IPS-18a (cell line): ENCODE data around the gene RABL3.

ENCODE experiments used
- H3K27ac ChIP-seq: one replicate; pipeline ENCODE4 v1.5.1; 2013; ENCODE audit warnings: low read length
- H3K27me3 ChIP-seq: one replicate; pipeline ENCODE4 v1.6.1; 2013; ENCODE audit warnings: mild to moderate bottlenecking, low read length; ENCODE audit not compliant: control insufficient read depth, insufficient read depth
- H3K36me3 ChIP-seq: one replicate; pipeline ENCODE4 v1.6.1; 2013; ENCODE audit warnings: low read depth, low read length; ENCODE audit not compliant: control insufficient read depth
- H3K4me1 ChIP-seq: one replicate; pipeline ENCODE4 v1.6.1; 2013; ENCODE audit warnings: low read depth, low read length; ENCODE audit not compliant: control insufficient read depth
- H3K4me3 ChIP-seq: one replicate; pipeline ENCODE4 v1.5.1; 2013; ENCODE audit warnings: low read length
- H3K9ac ChIP-seq: one replicate; pipeline ENCODE4 v1.6.1; 2013; ENCODE audit warnings: mild to moderate bottlenecking, low read length, moderate library complexity
- H3K9me3 ChIP-seq: one replicate; pipeline ENCODE4 v1.6.1; 2013; ENCODE audit warnings: low read depth, low read length; ENCODE audit not compliant: control insufficient read depth

Gene RABL3

DNA sequence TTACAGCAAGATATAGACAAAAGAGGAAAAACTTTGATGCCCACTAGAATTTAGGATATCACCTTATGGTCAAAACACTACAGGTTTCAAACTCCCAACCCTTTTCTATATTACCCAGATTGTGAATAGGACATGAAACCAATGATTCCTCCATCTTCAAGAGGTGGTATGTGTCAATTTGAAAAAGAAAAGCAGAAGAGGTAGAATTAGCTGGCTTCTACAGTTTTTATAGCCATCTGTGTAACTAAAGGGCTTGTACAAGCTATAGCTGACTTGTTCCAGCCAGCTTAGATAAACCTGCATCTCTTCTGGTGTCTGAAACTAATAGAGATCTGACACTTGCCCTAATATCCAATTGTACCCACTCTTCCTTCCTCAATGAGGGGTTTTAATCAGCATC is 35.4 kb downstream of the RABL3 start:
- H3K36me3 ChIP-seq = peaks cover 5% of the 10 kb centered on the region
- H3K9me3 ChIP-seq = no peaks in the 10 kb centered on the region
- H3K27me3 ChIP-seq = no peaks in the 10 kb centered on the region
- H3K27ac ChIP-seq = no peak overlapping the region
- no peaks in the 10 kb centered on the region for H3K4me1 ChIP-seq
- H3K9ac ChIP-seq = no peak overlapping the region
- H3K4me3 ChIP-seq = no peak overlapping the region

DNA sequence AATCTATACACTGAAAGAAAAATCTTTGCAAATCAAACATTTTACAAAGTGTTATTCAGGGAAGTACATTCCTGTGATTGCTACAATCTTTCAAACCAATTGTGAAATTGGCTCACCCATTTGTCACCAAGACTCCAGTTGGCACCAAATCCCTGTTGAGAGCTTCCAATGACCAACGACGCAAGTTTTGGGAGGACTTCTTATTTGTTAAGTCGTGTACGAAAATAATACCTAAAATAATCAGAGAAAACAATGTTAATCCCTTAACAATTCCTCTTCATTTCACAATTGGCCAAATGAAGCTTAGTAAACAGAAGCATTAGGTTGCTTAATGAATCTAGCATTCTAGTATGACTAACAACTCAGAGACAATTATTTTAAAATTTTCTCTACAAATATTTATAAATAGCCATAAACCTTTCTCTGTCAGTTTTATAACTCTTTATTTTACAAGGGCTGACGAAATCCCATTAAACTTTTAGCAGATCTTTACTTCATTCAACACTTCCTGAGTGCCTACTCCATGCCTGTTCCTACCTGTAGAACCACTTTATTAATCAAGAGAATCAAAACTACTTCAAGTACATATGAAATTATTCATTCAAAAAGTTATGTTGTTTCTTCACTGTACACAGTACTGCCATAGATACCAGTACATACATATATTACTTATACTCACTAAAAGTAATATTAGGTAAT is 36.3 kb downstream of the RABL3 start:
- Histone ChIP-seq H3K27me3 (no peaks in the 10 kb centered on the region), H3K9ac (no peak overlapping the region), H3K9me3 (no peaks in the 10 kb centered on the region), H3K36me3 (peaks cover 5% of the 10 kb centered on the region), H3K4me3 (no peak overlapping the region), H3K4me1 (no peaks in the 10 kb centered on the region), H3K27ac (no peak overlapping the region)

- no peak overlapping the region for H3K9ac ChIP-seq
- H3K4me3 ChIP-seq = no peak overlapping the region
- H3K9me3 ChIP-seq = no peaks in the 10 kb centered on the region
- no peak overlapping the region for H3K27ac ChIP-seq
- no peaks in the 10 kb centered on the region for H3K27me3 ChIP-seq
- H3K36me3 ChIP-seq = peaks cover 5% of the 10 kb centered on the region
- peaks cover 17% of the 10 kb centered on the region for H3K4me1 ChIP-seq
These were observed 43.0 kb downstream of the RABL3 start for GRCh38 chr3:120699333-120699732.

GRCh38 chr3:120693439-120694171 is 48.7 kb downstream of the RABL3 start:
- H3K27me3 ChIP-seq = no peaks in the 10 kb centered on the region
- no peak overlapping the region for H3K4me3 ChIP-seq
- H3K9me3 ChIP-seq = no peaks in the 10 kb centered on the region
- peaks cover 4% of the 10 kb centered on the region for H3K36me3 ChIP-seq
- peak overlapping the region; percentile 46 for H3K9ac ChIP-seq
- H3K4me1 ChIP-seq = peaks cover 37% of the 10 kb centered on the region
- H3K27ac ChIP-seq = peak overlapping the region; percentile 72

GRCh38 chr3:120689395-120689794 is 52.9 kb downstream of the RABL3 start:
- H3K9me3 ChIP-seq = no peaks in the 10 kb centered on the region

GRCh38 chr3:120688121-120688520 is 54.2 kb downstream of the RABL3 start:
- H3K27me3 ChIP-seq = no peaks in the 10 kb centered on the region
- peaks cover 4% of the 10 kb centered on the region for H3K36me3 ChIP-seq
- H3K4me1 ChIP-seq = peaks cover 13% of the 10 kb centered on the region
- no peak overlapping the region for H3K4me3 ChIP-seq
- no peak overlapping the region for H3K27ac ChIP-seq
- no peaks in the 10 kb centered on the region for H3K9me3 ChIP-seq
- H3K9ac ChIP-seq = no peak overlapping the region

More at GRCh38 chr3:120689395-120689794, 52.9 kb downstream of the RABL3 start:
- Histone ChIP-seq H3K4me3 (no peak overlapping the region), H3K36me3 (peaks cover 4% of the 10 kb centered on the region), H3K27me3 (no peaks in the 10 kb centered on the region), H3K4me1 (peaks cover 26% of the 10 kb centered on the region), H3K27ac (peak overlapping the region; percentile 14), H3K9ac (no peak overlapping the region)

DNA sequence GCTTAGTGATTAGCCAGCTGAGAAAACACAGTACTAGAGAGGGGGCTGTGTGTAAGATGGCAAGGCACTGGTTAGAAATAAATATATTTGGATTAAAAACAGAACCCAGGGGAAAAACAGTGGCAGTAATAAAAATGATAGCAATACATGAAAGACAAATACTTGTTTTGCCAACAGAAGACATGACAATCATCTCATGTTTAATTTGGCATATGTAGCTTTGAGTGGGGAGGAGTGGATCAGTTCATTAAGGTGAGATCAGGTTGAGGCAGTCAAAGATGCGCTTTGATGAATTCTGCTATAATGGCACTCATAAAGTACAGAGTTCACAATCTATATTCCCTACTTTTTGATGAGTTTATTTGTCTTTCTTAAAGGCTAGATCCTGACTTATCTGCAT is 56.9 kb downstream of the RABL3 start:
- H3K9me3 ChIP-seq = no peaks in the 10 kb centered on the region
- peaks cover 4% of the 10 kb centered on the region for H3K36me3 ChIP-seq
- H3K27ac ChIP-seq = no peak overlapping the region
- no peaks in the 10 kb centered on the region for H3K27me3 ChIP-seq
- H3K4me1 ChIP-seq = peaks cover 30% of the 10 kb centered on the region
- no peak overlapping the region for H3K4me3 ChIP-seq
- H3K9ac ChIP-seq = no peak overlapping the region

DNA sequence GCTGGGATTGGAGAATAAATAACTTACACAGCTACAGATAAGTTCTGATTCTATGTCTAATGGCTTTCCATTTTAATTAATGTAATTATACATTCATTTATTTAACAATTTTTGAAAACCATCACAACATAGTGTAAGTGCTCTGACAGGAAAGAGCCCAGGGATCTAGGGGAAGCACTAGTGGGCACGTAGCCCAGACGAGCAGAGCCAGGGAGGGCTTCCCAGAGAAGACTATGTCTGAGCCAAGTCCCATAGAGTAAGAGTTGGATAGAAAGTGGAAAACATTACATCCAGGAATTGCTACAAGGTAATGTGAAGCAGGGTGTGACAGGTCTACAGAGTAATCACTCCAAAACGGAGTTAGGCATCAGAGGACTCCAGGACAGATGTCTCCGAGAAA is 57.4 kb downstream of the RABL3 start:
- H3K36me3 ChIP-seq = peaks cover 4% of the 10 kb centered on the region
- no peak overlapping the region for H3K4me3 ChIP-seq
- H3K4me1 ChIP-seq = peaks cover 33% of the 10 kb centered on the region
- H3K9me3 ChIP-seq = no peaks in the 10 kb centered on the region
- H3K27ac ChIP-seq = no peak overlapping the region
- H3K9ac ChIP-seq = no peak overlapping the region
- no peaks in the 10 kb centered on the region for H3K27me3 ChIP-seq

GRCh38 chr3:120683671-120684301 is 58.5 kb downstream of the RABL3 start:
- no peaks in the 10 kb centered on the region for H3K36me3 ChIP-seq
- H3K9me3 ChIP-seq = no peaks in the 10 kb centered on the region
- no peak overlapping the region for H3K9ac ChIP-seq
- peaks cover 37% of the 10 kb centered on the region for H3K4me1 ChIP-seq
- no peaks in the 10 kb centered on the region for H3K27me3 ChIP-seq
- H3K4me3 ChIP-seq = no peak overlapping the region
- no peak overlapping the region for H3K27ac ChIP-seq

DNA sequence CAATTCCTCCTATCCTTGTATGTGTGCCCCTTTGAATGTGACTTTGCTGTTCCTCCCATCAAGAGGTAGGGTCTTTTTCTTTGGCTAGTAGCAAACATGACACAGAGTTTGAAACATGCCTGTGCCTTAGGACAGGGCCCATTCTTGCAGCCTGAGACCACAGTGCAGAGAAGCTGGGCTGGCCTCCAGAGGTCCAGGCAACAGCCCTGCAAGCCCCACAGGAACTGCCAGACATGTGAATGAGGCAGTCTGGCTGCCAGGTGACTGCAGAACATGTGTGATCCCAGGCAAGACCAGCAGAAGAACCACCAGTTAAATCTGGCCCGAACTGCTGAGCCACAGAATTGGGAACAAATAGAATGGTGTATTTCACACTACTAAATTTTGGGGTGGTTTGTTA is 59.1 kb downstream of the RABL3 start:
- no peak overlapping the region for H3K9ac ChIP-seq
- H3K9me3 ChIP-seq = no peaks in the 10 kb centered on the region
- H3K27me3 ChIP-seq = no peaks in the 10 kb centered on the region
- H3K4me3 ChIP-seq = no peak overlapping the region
- peaks cover 40% of the 10 kb centered on the region for H3K4me1 ChIP-seq
- no peaks in the 10 kb centered on the region for H3K36me3 ChIP-seq
- H3K27ac ChIP-seq = peak overlapping the region; percentile 58

GRCh38 chr3:120682095-120682681 is 60.1 kb downstream of the RABL3 start, which contains the start of gene HGD:
Gene HGD (minus strand): TSS chr3:120682239. CDS start chr3:120682111, 128 bp downstream.
- no peak within 1 kb of the TSS for H3K4me3 ChIP-seq
- no peaks in the 10 kb centered on the region for H3K27me3 ChIP-seq
- H3K9ac ChIP-seq = no peak within 1 kb of the TSS
- H3K9me3 ChIP-seq = no peaks in the 10 kb centered on the region
- peaks cover 46% of the 10 kb centered on the region for H3K4me1 ChIP-seq
- peak within 1 kb of the TSS; percentile 58 for H3K27ac ChIP-seq
- H3K36me3 ChIP-seq = no peaks in the 10 kb centered on the region
